GM19455 (cell line): Measurements from ENCODE around the gene TMEM220.
"Not testable (repeated sequence)": the region's sequence is repeated elsewhere in the genome, so short reads cannot be mapped to it uniquely, and the experiment has no call there.

Source experiments
- ATAC-seq: cut with Tn5 transposase; IDR thresholded peaks from one replicate; pipeline ENCODE4 v1.9.1; 2021; ENCODE audit not compliant: unreplicated experiment

TMEM220 gene

DNA sequence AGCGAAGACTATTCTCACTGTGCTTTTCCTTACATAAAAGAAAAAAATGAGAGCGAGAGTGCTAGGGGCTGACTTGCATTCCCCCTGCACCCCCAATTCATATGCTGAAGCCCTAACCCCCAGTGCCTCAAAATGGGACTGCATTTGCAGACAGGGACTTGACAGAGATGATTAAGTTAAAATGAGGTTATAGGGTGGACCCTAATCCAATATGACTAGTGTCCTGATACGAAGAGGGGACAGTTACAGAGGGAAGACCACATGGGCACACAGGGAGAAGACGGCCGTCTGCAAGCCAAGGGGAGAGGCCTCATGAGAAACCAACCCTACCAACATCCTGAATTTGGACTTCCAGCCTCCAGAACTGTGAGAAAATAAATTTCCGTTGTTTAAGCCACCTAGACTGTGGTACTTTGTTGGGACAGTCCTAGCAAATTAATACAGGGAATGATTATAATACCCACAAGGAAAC, 1.6 kb upstream of the TMEM220 start:
- no peak for ATAC-seq

DNA sequence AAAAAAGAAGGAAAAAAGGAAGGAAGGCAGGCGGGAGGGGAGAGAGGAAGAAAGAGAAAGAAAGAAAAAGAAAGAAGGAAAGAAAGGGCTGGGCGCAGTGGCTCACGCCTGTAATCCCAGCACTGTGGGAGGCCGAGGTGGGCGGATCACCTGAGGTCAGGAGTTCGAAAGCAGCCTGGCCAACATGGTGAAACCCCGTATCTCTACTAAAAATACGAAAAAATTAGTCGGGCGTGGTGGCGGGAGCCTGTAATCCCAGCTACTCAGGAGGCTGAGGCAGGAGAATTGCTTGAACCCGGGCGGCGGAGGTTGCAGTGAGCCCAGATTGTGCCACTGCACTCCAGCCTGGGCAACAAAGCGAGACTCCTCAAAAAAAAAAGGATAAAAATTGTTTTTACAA, 424 bp upstream of the TMEM220 start:
- ATAC-seq = not testable (repeated sequence)

DNA sequence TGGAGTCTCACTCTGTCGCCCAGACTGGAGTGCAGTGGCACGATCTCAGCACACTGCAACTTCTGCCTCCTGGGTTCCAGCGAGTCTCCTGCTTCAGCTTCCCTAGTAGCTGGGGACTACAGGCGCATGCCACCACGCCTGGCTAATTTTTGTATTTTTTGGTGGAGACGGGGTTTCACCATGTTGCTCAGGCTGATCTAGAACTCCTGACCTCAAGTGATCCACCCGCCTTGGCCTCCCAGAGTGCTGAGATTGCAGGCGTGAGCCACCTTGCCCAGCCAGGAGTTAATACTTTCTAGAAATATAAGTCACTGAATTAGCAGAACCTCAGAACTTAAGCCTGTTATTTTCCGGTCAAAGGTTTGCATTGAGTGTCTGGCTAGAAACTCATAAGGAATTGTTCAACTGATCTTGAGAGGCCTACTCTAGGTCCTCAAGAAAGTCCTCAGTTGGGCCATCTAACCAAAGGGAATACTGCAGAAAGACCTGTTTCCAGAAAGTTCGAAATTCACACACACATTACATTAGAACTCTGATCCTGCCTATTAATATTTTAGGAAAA, 1.4 kb downstream of the TMEM220 start:
- no peak for ATAC-seq

DNA sequence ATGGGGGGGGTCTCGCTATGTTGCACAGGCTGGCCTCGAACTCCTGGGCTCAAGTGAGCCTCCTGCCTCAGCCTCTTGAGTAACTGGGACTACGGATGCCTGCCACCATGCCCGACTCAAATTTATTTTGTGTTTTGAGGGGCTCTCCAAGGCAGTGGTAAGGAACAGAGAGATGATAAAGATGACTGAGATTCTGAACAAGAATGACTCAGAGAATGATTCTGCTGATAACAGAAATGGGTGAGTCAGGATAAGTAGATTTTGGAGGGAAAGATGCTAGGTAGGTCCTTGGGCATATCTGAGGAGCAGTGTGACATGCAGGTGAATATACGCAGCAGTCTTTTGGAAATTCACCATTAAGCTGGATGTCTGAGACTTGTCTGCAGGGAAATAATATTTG, 2.6 kb downstream of the TMEM220 start:
- no peak for ATAC-seq

DNA sequence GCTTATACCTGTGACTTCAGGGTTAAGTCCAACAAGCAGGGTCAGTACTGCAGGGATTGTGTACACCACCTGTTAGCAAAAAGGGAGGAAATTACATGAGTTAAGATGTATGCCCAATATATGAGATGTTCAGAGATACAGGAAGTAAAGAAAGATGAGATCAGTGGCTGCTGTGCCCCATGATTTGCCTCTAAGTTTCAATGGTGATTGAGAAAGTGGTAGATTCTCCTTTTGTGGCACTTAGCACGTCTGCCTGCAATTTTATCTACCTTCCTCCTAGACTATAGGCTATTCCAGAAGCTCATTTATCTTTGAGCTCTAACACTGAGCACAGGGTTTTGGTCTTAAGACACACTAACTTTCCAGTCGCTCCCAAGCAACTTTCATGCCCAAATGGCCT, 3.6 kb downstream of the TMEM220 start:
- ATAC-seq = no peak

DNA sequence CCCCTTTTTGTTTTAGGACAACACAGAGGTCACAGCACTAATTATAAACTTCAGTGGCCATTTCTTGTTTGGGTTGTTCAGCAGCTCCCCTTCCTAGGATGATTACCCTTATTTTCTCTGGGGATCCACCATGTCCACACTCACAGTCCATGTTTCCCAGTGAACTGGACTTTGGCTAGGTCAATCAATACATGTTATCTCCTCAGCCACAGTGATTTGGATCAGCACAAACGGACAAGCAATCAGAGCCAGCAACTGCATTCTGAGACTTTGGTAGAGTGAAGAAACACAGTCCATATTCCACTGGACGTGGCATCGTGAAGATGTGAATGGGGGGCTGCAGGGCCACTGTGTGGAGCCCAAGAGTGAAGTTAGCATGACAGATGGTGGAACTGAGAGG, 4.6 kb downstream of the TMEM220 start:
- ATAC-seq = no peak

DNA sequence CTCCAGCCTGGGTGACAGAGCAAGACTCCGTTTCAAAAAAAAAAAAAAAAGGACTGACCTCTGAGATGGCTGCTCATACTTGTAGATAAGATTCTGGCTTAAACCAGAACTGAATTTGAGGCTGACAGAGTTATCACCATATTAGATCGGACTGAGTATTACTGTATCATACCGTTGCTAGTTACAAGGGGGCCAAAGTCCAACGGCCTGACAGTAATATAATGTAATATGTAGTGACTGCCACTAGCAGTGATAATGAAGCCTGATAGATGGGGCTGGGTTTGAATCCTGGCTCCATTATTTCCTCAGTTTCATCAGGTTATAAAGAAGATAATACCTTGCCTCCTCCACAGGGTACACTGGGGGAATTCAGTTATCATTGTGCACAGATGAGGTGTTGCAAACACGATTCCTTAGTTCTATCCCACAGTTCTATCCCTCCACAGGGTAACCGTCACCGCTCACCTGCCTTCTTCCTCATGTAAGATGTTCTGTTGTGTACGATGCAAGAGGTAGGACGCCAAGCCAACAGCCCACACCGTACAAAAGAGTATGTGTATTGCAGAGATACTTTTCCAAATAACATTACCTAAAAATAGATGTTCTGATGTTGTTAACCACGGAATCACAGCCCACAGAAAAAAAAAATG, 5.2 kb downstream of the TMEM220 start:
- ATAC-seq = no peak

DNA sequence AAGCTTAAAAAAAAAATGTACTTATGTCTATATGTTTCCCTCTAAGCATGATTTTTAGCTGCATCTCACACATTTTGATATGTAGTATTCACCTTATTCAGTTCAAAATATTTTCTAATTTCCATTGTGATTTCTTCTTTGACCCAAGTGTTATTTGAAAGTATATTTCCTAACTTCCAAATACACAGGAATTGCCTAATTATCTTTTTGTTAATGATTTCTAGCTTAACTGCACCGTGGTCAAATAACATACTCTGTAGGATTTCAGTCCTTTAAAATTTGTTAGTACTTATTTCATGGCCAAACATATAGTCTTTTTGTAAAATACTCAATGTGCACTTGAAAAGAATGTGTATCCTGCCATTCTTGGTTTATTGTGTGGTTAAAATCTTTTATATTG, 11.3 kb downstream of the TMEM220 start:
- ATAC-seq = no peak

DNA sequence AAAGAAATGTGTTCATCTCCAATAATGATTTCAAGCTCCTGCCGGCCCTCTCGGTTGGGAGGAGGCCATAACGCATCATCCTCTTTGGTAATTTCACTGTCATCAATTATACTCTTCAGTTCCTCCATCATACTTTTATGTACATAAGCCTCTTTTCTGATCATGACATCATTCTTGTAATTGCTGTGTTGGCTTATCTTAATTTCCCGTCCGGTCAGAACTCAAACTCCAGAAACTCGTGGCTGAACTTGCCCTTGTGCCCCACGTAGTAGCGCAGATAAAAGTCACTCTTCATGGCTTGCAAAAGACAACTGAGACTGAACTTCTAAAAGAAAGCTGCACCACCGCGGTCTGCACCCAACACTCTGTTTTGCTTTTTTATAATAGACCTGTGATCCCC, 13.6 kb downstream of the TMEM220 start:
- ATAC-seq = no peak

DNA sequence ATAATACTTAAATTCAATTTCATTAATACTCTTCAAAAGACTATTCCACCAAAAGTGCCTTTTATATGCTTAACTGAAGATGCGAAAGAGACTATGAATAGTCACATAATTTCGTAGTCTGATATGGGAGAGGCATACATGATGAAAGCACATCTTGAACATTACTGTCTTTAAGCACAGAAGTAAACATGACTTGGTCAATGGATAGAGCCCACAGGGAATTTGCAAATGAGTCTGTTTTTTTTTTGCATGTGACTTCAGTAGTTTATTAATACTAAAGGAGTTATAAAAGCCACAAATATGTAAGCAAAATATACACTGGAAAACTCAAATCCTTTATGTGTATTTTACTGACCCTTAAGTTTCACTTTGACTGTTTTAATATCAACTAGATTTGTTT, 16.5 kb downstream of the TMEM220 start:
- ATAC-seq = no peak

DNA sequence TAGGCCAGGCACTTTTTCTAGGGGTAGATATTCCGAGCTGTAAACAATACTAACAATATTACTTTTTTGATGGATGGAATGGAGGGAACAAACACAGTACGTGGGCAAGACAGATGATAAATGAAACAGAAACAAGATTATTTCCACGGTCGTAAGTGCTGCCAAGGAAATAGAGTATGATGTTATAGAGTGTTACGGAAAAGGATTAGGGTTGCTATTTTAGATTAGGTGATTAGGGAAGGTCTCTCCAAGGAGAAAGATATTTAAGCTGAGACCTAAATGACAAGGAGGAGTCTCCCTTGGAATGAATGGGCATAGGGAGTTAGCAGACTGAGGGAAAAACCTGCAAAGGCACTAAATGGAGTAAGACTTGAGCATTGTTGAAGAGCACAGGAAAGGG, 24.1 kb downstream of the TMEM220 start:
- ATAC-seq = no peak

DNA sequence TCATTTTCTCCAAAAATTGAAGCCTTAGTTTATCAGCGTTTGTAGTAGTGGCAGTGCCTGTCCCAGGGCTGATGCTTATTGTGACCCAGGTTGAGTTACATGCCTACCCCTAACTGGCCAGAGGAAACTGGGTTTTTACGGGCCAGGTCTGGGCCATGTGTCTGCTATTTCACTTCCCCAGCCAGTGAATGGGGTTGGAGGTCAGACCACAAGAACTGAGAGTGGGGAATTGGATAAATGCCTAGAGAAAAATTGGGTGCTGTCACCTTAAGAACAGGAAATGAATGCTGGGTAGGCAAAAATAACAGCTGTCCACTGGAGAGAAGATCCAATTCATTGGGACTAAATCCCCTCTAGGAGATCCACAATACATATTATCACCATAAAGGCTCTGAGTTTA, 27.2 kb downstream of the TMEM220 start:
- no peak for ATAC-seq

DNA sequence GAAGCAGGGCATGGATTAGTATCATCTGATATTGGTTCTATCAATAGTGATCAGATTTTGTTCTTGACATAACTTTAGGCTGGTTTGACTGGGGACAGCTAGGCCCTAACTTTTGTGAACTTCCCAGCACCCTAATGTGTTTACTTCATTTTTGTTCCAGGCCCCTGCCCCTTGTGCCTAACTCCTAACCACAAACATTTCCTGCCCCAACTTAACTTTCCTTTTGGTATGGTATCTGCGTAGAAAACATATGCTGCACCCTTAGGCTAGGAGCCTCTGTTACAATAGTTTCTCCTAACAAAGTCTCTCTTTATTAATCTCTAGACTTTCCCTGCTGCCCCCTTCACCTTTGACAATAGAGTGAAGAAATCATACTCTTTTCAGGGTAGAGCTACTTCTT, 30.0 kb downstream of the TMEM220 start:
- ATAC-seq = no peak

DNA sequence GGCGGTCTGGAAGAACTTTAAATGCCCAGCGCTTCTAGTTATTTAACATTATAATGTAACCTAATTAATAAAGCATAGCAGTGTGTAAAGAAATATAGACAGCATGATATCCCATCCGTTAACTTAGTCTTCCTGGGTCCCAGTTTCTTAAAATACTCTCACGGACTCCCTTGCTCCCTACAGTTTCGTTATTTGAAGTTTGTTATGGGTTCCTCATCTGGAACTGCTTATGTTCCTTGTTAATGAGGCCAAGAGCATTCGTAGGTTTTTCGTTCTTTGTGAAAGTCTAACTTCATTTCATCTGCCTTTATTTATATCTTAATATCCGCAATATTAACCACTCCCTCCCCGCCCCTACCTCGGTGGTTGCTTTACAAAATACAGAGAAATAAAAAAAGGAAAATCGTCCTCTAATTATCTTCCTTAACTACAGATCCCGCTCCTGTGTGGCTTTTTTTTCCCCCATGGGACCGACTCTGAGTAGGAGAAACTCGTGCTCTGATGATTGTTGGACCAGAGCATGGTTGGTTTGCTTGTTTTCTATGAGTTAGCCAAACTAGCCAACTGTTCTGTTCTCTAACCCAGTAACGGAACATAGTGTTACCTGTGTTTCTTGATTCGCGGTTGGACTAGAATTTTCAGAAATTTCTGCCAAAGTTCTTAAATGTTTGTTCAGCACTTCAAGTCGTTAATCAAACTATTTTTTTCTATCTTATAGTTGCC, 31.6 kb downstream of the TMEM220 start:
- no peak for ATAC-seq

DNA sequence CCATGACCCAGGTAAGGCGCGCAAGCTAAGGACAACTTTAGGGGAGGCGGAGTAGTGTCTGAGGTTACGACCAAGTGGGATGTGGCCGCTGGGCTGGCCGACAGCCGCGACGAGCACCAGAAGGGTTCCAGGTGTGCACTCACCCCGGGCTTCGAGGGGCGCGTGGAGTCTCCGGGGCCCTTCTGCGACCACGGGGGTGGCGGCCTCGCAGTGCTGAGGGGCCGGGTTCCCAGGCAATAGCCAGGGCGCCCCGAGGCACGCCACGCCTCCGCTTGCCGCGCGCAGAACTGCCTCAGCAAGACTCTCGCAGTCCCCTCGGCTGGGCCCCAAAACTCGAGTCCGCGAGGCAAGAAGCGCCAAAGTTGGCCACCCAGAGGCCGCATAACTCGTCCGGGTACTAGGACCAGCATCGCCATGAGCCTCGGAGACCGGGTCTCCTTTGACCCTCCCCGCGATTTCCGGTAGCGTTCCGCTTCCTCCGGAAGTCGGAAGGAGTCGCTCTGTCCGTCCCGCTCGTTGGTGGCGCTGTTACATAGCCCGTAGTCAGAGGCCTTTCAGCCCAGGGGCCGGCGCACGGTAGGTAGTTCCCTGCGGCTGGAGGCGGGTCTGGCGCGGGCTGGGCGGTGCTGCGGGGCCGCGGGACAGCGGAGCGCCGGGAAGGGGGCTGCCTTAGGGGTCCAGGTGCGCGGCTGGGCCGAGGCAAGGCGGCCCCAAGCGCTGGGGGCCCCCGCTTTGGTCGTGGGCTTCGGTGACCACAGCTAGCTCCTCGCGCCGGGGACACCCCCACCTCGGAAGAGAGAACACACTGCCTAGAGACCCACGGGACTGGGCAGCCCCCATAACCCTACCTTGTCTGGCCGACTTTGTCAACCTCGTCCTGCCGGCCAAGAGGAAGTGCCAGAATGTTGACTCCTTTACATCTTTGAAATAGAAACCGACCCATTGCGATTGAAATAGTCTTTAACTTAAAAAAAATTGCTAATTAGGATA, 32.4 kb downstream of the TMEM220 start, which contains the start of the genes ADPRM and SCO1:
Gene ADPRM (plus strand): TSS at position 503 of the 990 bp plus-strand sequence. CDS start 7,333 bp downstream, outside the sequence.
Gene SCO1 (minus strand): TSS at position 442 of the 990 bp plus-strand sequence. CDS start 26 bp downstream, at position 416.
- ATAC-seq = peak; percentile 97

DNA sequence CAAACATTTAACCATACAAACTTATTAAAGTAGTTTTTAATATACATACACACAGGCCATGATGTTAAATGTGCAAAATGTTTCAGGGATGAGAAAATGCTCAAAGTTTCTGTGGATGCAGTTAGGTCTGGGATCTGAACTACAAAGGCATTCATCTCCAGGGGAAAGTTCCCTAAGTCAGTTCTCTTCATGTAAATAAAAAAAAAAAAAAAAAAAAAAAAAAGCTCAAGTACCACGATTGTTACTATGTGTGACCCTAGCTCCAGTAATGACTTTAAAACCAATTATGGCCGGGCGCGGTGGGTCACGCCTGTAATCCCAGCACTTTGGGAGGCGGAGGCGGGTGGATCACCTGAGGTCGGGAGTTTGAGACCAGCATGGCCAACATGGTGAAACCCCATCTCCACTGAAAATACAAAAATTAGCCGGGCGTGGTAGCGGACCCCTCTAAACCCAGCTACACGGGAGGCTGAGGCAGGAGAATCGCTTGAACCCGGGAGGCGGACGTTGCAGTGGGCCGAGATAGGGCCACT, 33.9 kb downstream of the TMEM220 start:
- ATAC-seq = not testable (repeated sequence)

DNA sequence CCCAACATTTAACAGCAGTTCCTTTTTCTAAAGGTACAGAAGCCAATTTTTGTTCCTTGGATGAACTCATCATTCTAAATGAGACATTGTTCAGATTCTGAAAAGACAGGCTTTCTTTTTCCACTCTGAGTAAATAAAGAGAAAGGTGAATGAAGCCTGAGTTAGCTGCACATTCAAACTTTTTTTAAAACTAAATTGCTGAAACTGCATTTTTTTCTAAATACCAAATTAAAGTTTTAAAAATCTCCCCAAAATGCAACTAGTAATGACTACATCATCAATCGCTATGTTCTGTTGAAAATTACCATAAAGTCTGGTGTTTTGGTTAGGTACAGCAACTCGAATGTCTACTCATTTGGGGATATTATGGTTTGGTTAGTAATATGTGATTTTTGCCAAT, 42.3 kb downstream of the TMEM220 start:
- no peak for ATAC-seq

DNA sequence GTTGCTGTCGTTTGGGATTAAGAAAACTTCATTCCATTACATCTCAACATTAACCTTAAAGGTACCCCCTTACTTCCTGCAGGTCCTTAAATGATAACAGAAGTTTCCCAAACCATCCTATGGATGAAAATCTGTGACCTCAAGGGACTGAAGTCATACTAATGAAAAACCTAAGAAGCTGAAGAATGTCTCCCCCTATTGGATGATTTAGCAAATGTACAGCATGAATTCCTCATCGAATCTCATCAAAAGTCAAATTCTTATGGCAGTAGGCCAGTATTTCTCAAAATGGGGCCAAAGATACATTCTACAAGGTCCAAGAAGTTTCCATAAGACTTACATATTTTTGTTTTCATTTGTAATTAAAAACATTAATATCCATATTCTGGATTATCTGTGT, 46.0 kb downstream of the TMEM220 start:
- ATAC-seq = no peak

DNA sequence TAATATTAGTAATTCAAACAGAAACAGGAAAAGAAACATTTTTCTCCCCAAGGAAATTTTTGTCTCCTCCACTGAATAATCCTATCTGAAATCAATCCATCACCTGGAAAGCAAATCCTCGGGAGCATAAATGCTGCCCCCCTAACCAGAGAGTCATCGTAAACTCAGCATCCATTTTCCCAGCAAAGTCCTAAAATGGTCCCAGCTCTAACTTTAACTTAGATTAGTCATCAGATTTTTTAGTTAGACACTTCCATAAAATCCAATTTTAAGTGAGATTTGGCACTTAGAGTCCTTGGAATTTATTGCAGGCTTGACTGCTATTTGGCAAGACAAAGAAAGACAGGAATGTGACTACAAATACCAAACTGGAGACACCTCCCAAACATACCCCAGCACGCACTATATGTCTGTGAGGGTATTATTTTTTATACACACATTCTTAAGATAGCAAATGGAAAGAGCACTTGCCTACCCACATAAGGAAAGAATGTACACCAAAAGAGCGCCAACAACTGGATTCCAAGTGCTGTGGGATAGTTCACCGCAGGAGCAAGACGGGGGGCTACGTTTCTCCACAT, 47.9 kb downstream of the TMEM220 start:
- no peak for ATAC-seq

DNA sequence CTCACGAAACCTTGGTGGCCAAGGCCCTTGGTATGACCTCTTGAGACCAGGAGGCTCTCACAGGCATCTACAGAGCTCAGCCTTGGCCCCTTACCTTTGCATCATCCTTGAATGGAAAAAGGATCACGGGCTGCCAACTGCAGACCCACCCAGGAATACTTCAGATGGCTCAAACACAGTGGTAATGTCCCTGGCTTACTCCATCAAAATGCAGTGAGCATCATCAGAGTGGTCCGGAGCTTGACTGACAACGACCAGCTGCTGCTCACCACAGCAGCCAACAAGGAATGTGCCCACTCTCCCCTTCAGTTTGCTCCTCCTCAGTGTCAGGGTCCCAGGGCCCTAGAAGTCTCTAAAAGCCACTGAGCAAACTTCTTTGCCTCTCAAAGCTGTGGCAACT, 55.1 kb downstream of the TMEM220 start:
- ATAC-seq = no peak
